Choroid plexus epithelial cell (primary cell): Measurements from ENCODE around the gene ZNF774.

Experiments used
- DNase-seq: peaks from one replicate; pipeline ENCODE4 v3.0.0-alpha.2; 2010; ENCODE audit warnings: low read depth
- H3K4me3 ChIP-seq: 2 replicates; pipeline ENCODE4 v1.5.1; 2011; ENCODE audit warnings: low read depth, mild to moderate bottlenecking, control low read depth, low read length, moderate library complexity
- TF ChIP-seq, protein P1 (sequence below): conservative IDR thresholded peaks from 2 replicates; pipeline ENCODE4 v1.5.1; 2011; ENCODE audit warnings: low read depth, mild to moderate bottlenecking, control low read depth, inconsistent platforms, low read length, moderate library complexity

The ZNF774 gene

DNA sequence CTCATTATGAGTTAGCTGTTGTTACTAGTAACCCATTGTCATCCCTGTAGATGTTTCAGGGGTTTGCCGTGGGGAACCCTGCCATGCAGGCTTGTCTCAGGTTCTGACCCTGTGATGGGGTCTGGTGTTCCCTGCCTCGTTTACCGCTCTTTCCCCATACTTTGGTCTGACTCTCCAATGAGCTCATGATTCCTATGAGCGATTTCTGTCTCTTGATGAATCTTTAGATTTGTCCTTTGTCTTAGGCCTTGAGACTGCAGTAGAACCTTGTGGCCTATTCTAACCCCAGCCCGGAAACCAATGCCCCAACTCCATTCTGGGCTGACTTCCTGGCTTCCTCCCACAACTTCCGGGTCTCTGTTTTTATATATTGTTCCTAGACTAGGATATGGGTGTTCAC is 24.7 kb downstream of the ZNF774 start:
- TF ChIP-seq, protein P1, sequence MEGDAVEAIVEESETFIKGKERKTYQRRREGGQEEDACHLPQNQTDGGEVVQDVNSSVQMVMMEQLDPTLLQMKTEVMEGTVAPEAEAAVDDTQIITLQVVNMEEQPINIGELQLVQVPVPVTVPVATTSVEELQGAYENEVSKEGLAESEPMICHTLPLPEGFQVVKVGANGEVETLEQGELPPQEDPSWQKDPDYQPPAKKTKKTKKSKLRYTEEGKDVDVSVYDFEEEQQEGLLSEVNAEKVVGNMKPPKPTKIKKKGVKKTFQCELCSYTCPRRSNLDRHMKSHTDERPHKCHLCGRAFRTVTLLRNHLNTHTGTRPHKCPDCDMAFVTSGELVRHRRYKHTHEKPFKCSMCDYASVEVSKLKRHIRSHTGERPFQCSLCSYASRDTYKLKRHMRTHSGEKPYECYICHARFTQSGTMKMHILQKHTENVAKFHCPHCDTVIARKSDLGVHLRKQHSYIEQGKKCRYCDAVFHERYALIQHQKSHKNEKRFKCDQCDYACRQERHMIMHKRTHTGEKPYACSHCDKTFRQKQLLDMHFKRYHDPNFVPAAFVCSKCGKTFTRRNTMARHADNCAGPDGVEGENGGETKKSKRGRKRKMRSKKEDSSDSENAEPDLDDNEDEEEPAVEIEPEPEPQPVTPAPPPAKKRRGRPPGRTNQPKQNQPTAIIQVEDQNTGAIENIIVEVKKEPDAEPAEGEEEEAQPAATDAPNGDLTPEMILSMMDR, result no peak
- H3K4me3 ChIP-seq, result no peak overlapping the region
- no peak for DNase-seq

DNA sequence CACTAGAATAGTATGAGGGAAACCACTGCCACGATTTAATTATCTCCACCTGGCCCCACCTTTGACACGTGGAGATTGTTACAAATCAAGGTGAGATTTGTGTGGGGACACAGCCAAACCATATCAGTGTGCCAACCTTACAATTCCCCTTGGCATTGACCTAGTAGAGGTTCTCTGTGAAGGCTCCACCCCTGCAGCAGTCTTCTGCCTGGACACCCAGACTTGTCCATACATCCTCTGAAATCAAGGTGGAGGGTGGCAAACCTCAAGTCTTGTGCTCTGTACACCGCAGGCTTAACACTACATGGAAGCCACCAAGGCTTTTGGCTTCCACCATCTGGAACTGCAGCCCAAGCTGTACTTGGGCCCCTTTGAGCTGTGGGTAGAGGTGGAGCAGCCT is 27.2 kb downstream of the ZNF774 start:
- H3K4me3 ChIP-seq, result no peak overlapping the region
- TF ChIP-seq, protein P1, result no peak
- no peak for DNase-seq

DNA sequence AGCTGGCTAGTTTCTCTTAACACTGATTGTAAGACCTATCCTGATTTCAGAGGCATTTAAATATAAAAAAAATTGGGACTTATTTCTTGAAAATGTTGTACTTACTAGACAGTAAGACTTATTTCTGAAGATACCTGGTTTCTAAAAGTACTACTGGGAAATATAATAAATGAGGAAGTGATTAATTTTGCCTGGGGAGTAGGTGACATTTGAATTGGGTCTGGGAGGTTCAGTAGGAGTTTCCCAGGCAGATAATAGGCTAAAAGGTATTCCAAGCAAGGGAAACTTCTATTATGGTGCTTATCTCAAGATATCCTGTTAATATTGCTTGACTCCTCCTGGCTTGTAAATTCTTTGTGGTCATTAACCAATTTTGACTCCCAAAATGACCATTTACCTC is 29.4 kb downstream of the ZNF774 start:
- no peak for DNase-seq
- H3K4me3 ChIP-seq, result no peak overlapping the region
- TF ChIP-seq, protein P1, result no peak

DNA sequence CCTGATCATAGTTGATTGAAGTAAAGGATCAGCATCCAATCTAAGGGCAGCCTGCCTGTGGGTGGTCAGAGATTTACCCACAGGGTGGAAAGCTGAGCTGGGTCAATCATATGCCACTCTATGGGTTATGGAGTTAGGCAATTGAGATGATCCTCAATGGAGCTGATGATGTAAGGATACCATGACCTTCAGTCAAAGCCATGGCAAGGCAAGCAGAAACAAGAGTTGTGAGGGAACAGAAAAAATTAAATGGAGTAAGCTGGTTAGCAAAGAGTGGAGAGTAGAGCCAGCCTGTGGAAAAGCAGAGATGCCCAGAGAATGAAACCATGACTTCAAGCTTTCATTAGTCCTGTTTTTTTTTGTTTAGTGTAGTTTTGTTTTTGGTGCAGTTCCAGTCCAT is 30.2 kb downstream of the ZNF774 start:
- DNase-seq, result no peak
- H3K4me3 ChIP-seq, result no peak overlapping the region
- TF ChIP-seq, protein P1, result no peak

DNA sequence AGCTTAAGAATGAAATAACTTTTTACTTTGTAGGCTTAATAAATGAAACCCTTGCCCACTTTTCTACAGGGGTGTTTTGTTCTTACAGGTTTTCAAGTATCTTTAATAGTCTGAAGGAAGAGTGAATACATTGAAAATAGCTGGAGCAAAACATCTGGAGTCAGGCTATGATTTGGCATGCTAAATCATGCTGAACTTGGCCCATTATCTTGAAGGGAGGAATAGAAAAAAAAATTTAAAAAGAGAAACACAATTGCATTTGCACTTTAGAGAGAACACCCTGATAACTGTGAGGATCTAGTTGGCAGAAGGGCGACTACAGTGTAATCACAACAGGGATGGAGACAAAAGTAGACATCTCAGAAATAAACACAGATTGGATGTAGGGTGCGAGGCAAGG is 34.1 kb downstream of the ZNF774 start:
- no peak for DNase-seq

DNA sequence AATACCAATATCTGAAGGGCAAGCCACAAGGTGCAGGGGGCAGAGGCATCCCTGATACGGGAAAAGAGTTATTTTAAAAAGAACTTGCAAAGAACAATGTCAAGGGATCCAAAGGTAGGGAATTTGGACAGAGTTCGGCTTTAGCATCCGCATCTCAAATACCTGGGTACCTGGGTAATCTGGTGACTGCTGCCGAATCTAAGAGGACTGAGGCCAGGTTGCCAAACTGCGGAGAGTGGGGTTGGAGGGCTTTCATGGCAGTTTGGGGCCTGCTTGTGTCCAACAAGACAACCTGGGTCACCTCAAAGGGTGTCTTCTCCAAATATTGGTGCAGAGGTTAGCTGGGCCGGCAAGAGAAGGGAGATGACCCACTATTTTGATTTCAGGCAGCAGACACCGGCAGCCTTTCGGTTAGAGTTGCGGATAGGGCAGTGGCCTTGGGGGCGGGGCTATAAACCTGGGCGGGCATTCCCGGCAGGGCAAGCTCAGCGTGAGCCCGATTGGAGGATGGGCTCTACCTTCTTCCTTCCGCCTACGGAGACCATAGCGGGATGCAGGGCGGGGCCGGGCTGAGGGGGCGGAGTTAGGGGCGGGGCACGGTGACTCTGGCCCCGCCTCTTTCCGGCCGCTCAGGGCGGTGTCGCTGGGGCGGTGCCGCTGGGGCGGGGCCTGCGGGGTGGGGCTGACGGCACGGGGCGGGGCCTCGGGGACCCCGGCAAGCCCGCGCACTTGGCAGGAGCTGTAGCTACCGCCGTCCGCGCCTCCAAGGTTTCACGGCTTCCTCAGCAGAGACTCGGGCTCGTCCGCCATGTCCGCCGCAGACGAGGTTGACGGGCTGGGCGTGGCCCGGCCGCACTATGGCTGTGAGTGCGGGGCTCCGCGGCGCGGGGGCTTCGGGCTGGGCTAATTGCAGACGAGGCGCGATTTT is 35.7 kb downstream of the ZNF774 start, which contains the start of gene IQGAP1:
Gene IQGAP1, plus strand, starts transcription at position 709 of the 928 bp plus-strand sequence. Its CDS starts 100 bp downstream, at position 809.
- peak within 1 kb of the TSS; percentile 98 for H3K4me3 ChIP-seq
- DNase-seq, result peak; percentile 98
- TF ChIP-seq, protein P1, result no peak

More for the DNA sequence above, 34.1 kb downstream of the ZNF774 start:
- H3K4me3 ChIP-seq, result no peak overlapping the region
- TF ChIP-seq, protein P1, result no peak
